AG20443 (cell line): ENCODE results near the gene LRRC32.

Source experiments
- DNase-seq: peaks from one replicate; pipeline ENCODE4 v3.0.0; 2012; ENCODE audit warnings: low spot score, mixed read lengths

Gene LRRC32

DNA sequence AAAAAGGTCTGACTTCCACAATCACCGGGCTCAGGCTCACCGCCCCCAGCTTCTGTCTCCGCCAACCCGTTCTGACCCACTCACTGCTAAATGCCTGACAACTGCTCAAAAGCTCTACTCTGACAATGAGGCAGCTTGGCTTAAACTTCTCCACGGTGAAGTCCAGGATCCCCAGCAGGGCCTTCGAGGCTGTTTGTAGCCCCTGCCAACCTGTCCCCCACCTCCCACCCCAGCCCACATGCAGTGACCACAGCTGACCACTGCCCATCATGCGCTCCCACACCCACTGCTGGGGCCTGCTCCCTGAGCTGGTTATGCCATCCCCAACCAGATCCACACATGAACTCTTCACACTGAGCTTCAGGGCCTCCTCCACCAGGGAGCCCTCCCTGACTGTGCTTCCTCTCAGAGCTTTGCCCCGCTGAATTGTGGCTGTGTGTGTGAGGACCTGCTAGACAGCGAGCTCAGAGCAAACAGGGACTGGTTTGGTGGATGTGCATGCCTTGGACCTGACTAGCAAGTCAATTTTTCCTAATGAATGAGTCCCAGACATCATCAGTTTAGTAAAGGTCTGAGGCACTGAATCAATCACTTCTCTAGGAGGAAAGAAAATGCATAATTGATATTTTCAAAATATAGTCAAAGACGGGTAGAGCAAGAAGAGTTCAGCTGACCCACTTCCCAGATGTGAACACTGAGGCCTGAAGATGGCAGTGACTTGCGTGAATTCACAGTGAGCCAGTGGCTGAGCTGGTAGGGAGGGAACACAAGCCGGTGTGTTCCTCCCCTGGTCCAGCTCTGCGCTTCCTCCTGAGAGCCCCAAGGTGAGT, 7.7 kb downstream of the LRRC32 start:
- no peak for DNase-seq

DNA sequence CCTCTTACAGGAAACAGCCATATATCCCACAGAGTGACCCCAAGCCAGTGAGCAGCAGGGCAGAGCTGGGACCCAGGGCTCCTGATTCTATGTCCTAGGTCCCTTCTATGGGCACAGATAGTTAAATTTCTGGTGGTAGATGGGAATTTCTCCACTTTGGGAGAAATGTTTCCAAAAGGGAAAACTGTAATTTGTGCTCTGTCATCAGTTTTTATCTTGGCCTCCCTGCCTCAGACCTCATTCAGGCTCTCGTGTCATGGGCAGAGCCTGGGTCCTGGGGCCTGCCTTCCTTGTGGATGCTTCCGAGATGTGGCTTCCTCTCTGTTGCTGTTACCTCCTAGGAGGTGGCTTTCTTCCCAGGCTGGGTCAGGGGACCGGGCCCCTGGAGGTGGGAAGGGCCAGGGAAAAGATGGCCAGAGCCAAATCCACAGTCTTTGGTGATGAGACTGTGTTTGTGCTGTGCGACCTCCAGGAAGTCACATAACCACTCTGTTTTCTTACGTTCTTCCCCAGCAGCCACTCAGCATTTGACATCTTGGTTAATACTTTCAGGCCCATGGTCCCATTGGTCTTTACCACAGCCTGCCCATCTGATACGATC, 8.6 kb downstream of the LRRC32 start:
- no peak for DNase-seq

DNA sequence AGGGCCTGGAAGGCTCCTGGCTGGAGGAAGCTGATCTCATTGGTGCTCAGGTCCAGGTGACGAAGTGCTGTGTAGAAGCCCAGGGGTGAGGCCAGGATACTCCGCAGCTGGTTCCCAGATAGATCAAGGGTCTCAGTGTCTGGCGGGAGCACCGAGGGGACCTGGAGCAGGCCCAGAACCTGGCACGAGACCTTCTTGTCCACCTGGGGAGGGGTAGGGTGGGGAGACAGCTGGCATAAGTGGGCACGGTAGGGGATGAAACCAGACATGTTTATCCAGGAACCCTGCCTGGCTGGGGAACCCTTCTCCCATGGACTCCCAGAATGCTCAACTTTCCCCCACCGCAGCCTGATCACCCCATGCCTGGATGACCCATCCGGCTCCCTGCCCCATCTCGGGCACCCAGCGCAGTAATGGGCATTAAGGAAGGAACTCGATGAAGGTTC, 9.2 kb downstream of the LRRC32 start:
- DNase-seq, result no peak

DNA sequence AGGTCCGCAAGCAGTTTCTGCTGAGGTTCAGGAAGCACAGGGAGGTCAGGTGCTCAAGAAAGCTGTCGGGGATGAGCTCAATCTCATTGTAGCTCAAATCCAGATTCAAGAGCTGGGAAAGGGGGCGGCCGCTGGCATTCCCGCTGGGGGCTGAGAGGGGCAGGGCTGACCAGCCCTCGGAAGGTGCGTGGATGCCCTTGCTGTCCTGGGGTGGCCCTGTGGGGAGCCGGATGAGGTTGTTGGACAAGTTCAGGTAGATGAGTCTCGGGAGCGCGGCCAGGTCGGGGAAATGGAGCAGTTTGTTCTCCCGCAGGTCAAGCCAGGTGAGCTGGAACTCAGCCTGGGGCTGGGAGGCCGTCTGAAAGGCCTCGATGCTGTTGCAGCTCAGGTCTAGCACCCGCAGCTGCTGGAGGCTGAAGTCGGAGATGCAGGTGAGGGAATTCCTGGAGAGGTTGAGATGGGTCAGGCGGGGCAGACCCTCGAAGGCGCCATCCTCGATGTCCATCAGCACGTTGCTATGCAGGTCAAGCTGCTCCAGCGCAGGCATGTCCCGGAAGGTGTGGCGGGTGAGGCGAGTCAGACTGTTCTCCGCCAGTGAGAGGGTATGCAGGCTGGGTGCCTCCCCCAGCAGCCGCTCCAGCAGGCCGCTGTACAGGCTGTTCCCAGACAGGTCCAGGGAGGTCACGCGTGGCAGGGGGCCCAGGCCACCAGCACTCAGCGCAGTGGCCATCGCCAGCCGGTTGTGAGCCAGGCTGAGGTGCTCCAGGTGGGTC, 9.8 kb downstream of the LRRC32 start:
- DNase-seq, result no peak

DNA sequence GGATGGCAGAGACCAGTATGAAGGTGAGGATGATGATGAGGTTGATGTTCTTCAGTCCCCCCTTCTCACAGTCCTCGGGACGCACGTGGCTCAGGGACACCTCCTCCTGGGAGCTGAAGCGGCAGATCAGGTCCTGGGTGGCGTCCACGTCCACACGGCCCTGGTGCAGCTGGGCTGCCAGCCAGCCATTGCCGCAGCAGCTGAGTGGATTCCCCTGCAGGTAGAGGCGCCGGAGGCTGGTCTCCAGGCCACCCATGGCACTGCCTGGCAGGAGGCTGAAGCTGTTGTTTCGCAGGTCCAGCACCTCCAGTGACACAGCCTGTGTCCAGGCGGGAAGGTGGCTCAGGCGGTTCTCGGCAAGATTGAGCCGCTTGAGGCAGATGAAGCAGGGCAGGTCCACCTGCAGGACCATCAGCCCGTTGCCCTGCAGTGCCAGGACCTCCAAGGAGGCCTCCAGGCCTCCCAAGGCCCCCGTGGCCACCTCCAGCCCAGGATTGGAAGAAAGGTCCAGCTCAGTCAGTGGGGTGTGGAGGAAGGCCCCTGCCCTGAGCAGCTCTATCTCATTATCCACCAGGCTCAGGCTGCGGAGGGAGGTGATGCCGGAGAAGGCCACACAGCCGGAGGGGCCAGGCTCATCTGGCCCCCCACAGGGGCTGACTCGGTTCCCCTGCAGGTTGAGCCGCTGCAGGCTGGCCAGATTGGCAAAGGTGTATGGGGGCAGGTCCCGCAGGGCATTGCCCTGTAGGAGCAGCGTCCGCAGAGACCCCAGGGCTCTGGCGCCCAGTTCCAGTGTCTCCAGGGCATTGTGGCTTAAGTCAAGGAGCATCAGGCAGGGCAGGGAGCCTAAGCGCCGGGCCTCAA, 10.6 kb downstream of the LRRC32 start:
- no peak for DNase-seq

DNA sequence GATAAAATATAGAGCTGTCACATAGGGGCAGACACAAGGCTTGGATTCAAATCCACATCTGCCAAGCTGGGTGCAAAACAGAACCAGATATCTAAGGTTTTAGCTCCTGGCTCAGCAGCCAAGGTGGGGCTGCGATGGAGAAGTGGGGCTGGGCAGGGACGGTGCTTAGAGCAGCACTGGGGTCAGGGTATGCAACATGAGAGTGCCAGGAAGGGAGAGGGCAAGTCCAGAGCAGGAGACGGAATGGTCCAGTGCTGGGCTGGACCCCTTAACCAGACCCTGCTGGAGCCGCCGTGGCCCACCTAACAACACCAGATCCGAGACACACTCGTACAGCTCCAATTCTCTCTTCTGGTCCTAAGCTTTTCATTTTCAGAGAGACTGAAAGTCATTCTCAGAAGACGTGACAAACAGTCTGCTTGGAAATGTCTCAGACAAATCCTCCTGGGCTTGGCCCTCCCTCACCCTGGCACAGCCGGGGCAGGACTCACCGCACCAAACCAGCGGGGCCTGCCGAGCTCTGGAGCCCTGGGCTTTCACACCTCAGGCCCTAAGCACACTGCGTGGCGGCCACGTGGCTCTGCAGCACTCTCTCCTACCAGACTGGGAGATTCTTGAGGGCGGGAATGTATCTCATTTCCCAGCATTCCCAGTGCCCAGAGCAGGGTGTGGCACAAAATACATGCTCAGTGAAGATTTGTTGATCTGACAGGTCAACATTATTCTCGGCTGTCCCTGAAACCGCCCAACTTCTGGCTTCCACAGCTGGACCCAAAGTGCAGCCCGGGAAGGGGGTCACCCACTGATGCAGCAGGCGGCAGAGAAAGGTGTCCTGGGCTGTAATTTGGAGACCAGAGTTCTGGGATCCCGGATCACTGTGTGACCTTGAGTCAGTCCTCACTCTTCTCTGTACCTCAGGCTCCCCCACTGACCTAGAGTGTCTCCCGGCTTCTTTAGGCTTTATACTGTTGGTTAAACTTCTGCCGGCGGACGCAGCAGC, 11.6 kb downstream of the LRRC32 start:
- DNase-seq, result no peak

DNA sequence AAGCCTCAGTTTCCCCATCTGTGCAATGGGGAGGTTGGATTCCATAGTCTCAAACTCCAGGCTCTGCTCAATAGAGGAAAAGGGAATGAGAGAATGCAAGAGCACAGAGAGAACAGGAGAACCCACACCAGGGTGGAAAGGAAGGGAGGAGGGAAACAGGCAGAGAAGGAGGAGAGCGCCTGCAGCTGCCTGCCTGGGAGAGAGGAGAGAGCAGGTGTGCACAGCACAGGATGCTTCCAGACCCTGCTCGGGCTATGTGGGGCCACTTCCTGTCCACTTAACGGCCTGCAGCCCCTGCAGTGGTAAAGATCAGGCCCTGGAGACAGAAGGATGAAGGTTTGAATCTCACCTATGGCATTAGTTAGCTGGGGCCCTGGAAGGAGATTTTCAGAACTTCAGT, 12.3 kb downstream of the LRRC32 start:
- no peak for DNase-seq

DNA sequence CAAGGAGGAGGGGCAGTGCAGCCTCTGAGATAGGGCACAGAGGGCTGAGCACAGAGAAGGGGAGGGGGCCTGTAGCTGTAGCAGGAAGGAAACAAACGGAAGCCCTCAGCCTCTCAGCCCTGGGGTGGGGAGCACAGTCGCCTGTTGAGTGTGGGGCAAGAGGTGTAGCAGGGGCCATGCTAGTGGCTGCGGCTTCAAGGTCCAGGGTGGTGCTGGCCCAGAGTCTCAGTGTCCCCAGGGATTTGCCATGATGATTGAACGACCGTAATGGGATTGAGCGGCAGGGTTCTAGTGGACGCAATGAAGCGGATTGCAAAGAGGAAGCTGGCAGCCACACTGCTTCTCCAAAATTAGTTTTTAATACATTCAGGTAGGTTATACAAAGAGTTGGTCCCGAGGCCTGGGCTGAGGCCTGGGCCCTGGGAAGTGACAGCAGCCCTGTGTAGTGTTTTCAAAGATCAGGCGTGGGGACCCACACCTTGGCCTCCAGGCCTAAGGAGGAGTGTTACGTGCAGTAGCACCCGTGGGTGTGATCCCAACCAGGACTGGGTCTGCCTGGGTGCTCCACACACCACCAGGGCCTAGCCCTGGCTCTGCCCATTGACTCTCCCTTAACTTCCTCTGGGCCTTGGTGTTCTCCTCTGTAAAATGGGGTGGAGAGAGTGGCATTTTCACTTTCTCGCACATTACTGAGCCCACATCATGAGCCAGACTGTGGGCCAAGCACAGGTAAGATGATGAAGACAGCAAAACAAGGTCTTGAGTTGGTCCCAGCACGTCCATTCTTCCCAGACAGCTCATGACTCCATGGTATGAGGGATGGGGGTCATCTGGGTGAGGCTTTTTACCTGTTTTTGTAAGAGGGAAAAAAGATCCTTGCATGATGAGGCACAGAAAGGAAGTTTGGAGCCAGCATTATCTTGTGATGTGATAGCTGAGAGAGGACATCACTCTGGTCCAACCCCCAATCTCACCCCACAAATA, 13.1 kb downstream of the LRRC32 start:
- no peak for DNase-seq

DNA sequence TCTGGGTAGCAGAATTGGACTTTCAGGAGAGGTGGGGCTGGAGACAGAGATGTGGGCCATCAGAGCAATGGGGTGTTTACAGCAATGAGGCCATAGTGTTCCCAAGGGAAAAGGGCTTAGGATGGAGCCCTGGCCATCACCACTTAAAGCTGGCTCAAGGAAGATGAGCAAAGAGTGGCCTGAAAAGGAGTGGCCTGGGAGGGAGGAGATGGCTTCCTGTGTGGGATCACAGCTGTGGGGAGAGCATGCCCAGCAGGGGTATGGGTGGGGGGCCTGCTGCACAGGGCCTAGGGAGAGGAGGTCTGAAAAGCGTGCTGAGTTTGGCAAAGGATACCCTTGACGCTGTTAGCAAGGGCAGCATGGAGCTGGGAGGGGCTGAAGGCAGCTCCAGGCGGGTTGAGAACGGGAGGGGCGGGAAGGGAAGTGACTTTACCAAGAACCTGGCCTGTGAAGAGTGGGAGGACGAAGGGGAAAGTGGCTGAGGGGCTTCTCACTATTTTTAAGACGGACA, 13.9 kb downstream of the LRRC32 start:
- no peak for DNase-seq

DNA sequence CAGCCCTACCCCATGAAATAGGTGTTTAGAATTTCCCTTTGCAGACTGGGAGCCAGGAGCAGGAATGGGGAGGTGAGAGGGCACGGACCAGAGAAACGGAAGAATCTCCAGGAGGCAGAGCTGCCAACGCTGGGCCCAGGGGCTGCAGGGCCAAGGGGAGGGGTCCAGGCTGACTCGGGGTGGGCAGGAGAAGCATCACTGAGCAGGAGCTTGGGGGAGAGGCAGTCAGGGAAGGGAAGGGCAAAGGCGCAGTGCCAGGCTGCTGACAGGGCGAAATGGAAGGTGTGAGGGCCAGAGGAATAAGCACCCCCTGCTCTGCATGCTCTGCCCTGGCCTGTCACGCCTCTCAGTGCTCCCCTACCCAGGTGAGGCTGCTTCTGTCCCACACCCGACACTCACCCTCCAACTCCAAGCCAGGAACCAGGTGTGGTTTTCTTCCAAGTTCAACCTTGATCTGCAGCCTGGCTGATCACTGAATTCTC, 14.5 kb downstream of the LRRC32 start:
- DNase-seq, result no peak

DNA sequence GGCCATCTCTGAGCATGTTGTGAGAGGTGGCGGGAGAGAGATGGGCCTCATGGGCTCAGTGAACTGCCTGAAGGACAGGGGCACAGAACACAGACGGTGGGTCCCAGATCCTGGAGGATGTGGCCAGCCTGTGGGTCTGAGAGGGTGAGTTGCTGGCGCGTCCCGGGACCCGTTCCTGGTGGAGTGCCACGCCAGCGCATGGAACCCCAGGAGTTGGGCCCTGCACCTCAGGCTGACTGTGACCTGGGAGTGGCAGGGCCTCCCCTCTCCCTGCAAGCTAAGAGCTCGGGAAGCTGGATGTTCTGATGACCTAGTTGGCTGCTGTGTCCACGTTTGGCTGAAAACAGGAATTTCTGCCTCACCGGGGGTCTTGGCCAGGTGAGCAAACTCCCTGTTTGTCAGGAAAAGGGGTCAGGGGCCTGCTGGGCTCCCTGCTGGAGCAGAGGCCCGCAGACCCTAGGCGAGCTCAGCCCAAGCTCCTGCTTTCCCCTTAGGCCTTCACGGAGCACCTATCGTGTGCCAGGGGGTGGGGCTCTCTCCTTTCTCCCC, 15.0 kb downstream of the LRRC32 start:
- DNase-seq, result no peak

DNA sequence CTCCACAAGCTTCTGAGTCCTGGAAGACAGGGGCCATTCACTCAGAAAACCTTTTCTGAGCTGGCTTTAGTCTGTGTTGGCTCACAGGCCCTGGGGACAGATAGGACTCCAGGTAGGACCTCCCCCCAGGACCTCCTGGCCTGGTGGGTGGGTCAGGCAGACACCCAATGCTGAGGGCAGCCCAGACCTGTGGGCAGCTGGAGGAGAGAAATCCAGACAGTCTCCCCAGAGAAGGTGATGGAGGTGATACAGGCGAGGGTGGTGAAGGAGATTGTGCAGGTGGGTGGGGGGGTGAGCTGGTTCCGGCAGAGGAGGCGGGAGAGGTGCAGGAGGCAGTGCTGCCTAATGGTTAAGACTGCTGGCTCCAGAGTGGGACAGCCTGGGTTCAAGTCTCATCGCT, 15.6 kb downstream of the LRRC32 start:
- no peak for DNase-seq

DNA sequence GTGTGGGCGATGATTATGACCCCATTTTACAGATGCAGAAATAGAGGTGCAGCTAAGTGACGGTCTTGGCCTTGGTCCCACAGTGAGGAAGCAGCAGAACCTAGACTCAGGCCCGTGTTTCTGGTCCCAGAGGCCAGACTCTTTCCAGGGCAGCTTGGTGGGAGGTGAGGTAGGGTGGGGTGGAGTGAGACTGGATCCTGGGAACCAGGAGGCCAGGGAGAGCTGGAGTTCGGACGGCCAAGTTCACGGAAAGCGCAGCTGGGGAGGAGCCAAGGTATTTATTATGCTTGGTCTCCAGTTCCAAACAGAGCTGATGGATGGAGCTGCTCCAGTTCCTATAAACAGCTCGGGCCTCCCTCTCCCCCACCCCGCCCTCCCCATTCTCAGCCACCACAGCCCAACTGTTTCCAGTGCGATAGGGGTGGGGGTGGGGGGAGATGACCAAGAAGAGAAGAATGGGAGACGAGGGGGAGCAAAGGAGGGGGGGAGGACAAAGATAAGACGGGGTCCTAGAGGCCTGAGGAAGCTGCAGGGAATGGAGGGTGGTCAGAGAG, 16.2 kb downstream of the LRRC32 start:
- peak; percentile 57 for DNase-seq

DNA sequence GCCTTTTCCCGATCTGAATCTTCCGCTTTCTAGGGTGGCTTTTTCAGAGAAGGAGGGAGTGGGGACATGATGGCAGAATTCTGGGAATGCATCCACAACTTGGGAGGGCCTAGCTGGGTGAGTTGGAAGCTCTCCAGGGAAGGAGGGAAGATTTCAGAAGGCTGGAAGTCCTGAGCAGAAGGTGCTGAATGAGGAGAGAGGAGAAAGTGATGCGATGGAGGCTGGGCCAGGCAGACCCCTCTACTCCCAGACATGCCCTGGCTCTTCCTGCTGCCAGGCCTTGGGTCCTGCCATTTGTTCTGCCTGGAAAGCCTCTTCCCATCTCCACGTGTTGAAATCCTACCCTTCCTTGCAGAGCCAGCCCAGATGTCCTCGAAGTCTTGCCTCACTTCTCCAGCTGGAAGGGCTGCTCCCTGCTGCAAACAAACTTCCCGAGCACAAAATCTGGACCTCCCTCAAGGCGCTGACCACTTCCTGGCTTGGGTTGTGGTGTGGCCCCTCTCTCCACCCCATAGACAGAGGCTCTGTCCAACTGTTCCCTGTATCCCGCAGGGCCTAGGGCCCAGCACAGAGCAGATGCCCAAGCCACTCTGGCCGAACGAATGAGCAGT, 16.8 kb downstream of the LRRC32 start:
- peak; percentile 84 for DNase-seq

DNA sequence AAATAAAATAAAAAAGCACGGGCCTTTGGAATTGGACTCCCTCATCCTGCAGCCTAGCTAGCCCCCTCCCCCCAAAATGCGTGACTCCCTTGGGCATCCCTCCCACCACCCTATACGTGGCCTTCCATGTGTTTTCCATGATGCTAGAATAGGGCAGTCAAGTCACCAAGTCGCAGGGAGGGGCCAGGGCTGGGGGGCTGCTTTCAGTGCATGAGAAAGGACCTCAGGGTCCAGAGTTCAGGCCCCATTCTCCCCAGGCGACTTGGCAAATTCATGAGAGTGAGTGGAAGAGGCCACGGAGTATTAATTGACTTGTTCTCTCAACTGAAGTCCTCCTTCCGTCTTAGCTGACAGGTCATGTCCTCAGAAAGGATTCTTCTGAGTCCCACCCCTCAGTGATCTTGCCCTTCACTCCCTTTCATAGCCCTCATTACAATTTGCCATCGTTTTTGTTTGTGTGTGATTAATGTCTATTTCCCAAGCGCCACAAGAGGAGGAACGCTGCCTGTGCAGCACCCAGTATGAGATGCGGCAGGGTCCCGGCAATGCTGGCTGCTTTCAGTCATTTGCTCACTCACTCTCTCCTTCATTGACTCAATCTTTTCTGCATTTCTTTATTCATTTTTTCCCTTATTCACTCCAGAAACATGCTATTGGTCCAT, 17.4 kb downstream of the LRRC32 start:
- DNase-seq, result no peak

DNA sequence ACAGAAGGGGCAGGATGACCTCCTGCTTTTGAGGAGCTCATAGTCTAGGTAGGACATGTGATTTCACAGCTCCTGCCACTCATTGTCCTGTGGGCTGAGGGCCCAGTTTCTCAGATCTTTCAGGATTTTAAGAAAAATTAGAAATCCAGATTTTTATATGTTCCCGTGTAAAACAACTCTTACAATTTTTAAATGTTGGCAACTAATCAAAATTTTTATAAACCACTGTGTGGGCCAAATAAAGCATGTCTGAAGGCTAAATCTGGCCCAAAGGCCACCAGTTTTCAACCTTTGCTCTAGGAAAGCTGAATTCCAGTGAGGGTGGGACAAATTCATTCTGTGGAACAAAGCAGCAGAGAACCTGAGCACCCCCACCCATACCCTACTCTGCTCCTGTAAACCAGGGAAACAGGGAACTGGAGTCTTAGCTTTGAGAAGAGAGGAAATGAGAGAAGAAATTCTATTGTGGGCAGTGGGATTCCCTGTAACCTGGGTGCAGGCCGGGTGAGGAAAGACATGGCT, 20.6 kb downstream of the LRRC32 start:
- no peak for DNase-seq

DNA sequence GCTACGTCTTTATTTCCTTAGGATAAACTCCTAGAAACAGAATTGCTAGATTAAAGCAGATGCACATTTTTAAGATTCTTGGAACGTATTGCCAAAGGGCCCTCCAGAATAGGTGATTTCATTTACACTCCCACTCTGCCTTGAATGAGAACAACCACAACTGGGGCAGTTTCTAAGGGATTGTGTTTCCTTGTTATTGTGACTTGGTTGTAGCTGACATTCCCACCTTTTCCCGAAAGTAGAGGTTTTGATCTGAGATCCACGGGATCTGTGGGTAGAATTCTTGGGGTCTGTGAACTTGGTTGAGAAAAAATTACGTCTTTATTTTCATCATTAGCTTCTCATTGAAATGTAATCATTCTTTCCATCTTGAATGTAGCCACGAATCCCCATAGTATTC, 21.5 kb downstream of the LRRC32 start:
- DNase-seq, result no peak
